Retinal pigment epithelial cell (primary cell): Measurements from ENCODE around the gene RSBN1L.

Source experiments
- DNase-seq: peaks from one replicate; pipeline ENCODE4 v3.0.0-alpha.2; 2010; ENCODE audit warnings: low read depth
- H3K4me3 ChIP-seq: 2 replicates; pipeline ENCODE4 v1.5.1; 2011; ENCODE audit warnings: mild to moderate bottlenecking, low read length, control low read depth, moderate library complexity
- TF ChIP-seq, protein P1 (sequence below): conservative IDR thresholded peaks from 2 replicates; pipeline ENCODE4 v1.5.1; 2011; ENCODE audit warnings: low read depth, low read length, control low read depth, inconsistent platforms

Gene RSBN1L

DNA sequence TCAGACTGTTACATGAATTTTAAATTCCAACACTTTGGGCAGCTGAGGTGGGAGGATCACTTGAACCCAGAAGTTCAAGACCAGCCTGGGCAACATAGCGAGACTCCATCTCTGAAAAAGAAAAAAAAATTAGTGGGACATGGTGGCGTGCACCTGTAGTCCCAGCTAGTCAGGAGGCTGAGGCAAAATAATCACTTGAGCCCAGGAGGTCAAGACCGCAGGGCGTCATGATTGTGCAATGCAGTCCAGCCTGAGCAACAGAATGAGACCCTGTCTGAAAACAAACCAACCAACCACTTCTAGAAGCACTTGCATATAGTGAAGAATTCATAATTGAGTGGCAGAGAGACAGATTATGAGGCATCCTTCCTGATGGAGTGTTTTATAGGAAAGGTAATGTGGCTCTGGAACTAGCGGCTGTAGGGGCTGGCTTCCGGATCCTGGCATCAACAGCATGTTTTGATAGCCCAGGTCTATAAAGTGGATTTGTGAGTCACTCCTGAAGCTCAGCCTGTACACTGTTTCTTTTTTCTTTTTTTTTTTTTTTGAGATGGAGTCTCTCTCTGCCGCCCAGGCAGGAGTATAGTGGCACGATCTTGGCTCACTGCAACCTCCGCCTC, 40.3 kb upstream of the RSBN1L start:
- no peak for DNase-seq
- TF ChIP-seq, protein P1, sequence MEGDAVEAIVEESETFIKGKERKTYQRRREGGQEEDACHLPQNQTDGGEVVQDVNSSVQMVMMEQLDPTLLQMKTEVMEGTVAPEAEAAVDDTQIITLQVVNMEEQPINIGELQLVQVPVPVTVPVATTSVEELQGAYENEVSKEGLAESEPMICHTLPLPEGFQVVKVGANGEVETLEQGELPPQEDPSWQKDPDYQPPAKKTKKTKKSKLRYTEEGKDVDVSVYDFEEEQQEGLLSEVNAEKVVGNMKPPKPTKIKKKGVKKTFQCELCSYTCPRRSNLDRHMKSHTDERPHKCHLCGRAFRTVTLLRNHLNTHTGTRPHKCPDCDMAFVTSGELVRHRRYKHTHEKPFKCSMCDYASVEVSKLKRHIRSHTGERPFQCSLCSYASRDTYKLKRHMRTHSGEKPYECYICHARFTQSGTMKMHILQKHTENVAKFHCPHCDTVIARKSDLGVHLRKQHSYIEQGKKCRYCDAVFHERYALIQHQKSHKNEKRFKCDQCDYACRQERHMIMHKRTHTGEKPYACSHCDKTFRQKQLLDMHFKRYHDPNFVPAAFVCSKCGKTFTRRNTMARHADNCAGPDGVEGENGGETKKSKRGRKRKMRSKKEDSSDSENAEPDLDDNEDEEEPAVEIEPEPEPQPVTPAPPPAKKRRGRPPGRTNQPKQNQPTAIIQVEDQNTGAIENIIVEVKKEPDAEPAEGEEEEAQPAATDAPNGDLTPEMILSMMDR: no peak
- H3K4me3 ChIP-seq: no peak overlapping the region

DNA sequence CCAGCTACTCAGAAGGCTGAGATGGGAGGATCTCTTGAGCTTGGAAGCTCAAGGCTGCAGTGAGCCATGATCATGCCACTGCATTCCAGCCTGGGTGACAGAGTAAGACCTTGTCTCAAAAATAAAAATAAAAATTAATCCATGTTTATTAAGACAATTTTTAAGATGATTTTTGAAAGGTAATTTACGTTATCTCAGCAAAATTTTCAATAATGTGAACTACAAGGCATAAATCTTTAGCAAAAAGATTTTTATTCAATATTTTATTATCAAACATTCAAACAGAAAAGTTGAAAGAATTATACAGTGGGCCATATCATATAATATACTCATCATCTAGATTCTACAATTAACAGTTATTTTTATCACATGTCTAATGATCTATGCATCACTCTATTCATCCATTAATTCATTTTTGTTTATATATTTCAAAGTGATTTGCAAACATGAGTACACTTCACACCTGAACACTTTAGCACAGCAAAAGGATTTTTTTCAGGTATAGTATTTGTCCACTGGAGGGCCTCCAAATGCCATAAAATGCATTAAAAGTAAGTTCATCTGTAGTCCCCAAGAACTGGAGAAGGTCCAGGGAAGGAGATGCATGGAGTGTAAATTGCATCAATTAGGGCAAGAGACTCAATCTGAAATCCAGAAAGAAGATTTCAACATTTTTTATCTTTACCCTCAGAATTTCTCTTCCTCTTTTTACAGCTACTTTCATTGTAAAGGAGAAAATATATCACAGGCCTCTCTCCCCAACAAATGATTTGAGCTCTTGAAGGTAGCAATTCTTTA, 38.6 kb upstream of the RSBN1L start:
- TF ChIP-seq, protein P1: peak; percentile 59
- DNase-seq: no peak
- H3K4me3 ChIP-seq: no peak overlapping the region

DNA sequence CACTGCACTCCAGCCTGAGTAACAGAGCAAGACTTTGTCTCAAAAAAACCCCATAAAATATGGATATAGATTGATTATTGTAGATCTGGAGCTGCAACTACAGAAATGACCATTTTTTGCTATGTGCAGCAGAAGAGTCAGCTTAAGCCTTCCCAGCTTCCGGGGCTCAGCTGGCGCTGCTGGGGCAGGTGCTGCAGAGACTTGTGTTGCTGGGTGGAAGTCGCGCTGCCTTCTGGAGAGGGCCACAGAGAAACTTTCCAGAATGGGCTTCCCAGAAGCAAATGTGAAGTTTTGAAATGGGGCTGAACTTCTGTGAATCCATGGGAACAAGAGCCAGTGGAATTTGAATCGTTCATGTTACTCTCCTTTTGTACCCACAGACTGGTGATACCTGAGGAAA, 37.3 kb upstream of the RSBN1L start:
- no peak overlapping the region for H3K4me3 ChIP-seq
- no peak for DNase-seq
- TF ChIP-seq, protein P1: no peak

DNA sequence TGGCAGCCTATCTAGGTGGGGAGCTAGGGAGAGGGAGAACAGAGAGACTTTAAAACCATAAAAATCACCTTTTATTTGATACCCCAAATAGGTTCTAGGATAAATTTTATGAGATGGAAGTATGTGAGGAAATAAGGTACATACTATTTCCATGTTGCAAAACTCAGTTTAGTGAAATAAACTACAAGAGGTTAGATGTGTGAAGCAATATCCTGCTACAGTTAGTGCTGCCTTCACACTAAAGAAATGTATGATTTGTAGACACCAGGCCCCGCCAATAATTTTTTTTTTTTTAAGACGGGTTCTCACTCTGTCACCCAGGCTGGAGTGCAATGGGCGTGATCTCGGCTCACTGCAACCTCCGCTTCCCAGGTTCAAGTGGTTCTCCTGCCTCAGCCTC, 34.4 kb upstream of the RSBN1L start:
- H3K4me3 ChIP-seq: no peak overlapping the region
- TF ChIP-seq, protein P1: no peak
- DNase-seq: no peak

DNA sequence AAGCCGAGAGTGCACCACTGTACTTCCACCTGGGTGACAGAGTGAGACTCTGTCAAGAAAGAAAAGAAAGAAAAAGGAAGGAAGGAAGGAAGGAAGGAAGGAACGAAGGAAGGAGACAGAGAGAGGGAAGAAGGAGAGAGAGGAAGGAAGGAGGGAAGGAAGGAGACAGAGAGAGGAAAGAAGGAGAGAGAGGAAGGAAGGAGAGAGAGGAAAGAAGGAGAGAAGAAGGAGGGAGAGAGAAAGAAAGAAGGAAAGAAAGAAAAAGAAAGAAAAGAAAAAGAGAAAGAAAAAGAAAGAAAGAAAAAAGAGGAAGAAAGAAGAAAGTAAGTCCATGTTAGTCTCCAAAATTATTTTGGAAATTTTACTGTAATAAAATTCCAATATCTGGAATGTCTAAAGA, 33.4 kb upstream of the RSBN1L start:
- TF ChIP-seq, protein P1: no peak
- no peak for DNase-seq

DNA sequence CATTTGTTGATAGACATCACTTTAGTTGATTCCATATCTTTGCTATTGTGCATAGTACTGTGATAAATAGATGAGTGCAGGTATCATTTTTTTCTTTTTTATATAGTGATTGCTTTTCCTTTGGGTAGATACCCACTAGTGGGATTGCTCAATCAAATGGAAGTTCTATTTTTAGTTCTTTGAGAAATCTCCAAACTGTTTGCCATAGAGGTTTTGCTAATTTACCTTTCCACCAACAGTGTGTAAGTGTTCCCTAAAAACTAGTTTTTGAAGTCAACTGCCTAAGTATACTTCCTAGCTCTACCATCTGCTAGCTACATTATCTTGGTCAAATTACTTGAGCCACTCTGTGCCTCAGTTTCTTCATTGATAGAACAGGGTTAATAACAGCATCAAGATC, 31.5 kb upstream of the RSBN1L start:
- H3K4me3 ChIP-seq: no peak overlapping the region
- DNase-seq: no peak
- TF ChIP-seq, protein P1: no peak

More for the DNA sequence above, 33.4 kb upstream of the RSBN1L start:
- H3K4me3 ChIP-seq: no peak overlapping the region

DNA sequence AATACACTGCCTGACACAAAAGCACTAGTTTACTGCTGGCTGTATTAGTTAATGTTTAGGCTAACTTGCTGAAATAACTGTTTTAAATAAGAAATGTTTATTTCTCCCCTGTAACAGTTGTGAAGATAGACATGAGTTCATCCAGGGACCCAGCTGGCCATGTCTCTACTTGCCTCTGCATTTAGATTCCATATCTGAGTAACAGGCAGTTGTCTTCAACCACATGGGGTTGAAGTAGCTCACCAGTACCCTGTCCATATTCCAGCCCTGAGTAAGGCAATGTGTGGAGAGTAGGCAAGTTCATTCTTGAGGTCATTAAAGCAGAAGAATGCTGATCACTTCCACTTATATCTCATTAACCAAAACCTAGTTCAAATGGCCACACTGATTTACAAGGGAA, 31.1 kb upstream of the RSBN1L start:
- H3K4me3 ChIP-seq: no peak overlapping the region
- no peak for DNase-seq
- TF ChIP-seq, protein P1: no peak
